ENCODE measurements around the gene KCNK7. TPM values are rescaled to one million over a fixed set of nuclear protein-coding genes. Genes with fewer than 3 reads are reported as not detected.

KCNK7 gene
- total and polyA plus RNA-seq, 2 experiments from 2014 or later: 0.60 TPM; not detected in 1

GRCh38 chr11:65581928-65582327 is 13.7 kb downstream of the KCNK7 start:
- Histone ChIP-seq H3K4me1 (ENCODE audit: insufficient read depth) (no peaks in the 10 kb centered on the region; the same call in 1 of the 2 replicates), H3K9me2 (ENCODE audit: insufficient read depth) (no peaks in the 10 kb centered on the region), H4K20me1 (replicated peaks; ENCODE audit: insufficient read depth) (no peaks in the 10 kb centered on the region), H3K27ac (ENCODE audit: low read depth) (no peak overlapping the region), H3K27me3 (ENCODE audit: insufficient read depth) (peaks cover 66% of the 10 kb centered on the region), H3F3A (replicated peaks; ENCODE audit: low read depth) (peaks cover 10% of the 10 kb centered on the region), H3K79me2 (replicated peaks; ENCODE audit: insufficient read depth) (no peaks in the 10 kb centered on the region), H3K4me2 (no peak overlapping the region), H3K36me3 (ENCODE audit: insufficient read depth) (no peaks in the 10 kb centered on the region), H3K4me3 (no peak overlapping the region), H2AFZ (no peak overlapping the region)
- no peaks in the 10 kb centered on the region for H3K9me3 Mint-ChIP-seq
- TF ChIP-seq EZH2phosphoT487 (IDR thresholded peaks at IDR 0.05; ENCODE audit: unreplicated experiment): no peak
- TF ChIP-seq JUNB (IDR thresholded peaks at IDR 0.05; ENCODE audit: unreplicated experiment): no peak
- TF ChIP-seq ZNF114 (CRISPR knock-in tag; IDR thresholded peaks at IDR 0.05): no peak
- TF ChIP-seq, protein P1, sequence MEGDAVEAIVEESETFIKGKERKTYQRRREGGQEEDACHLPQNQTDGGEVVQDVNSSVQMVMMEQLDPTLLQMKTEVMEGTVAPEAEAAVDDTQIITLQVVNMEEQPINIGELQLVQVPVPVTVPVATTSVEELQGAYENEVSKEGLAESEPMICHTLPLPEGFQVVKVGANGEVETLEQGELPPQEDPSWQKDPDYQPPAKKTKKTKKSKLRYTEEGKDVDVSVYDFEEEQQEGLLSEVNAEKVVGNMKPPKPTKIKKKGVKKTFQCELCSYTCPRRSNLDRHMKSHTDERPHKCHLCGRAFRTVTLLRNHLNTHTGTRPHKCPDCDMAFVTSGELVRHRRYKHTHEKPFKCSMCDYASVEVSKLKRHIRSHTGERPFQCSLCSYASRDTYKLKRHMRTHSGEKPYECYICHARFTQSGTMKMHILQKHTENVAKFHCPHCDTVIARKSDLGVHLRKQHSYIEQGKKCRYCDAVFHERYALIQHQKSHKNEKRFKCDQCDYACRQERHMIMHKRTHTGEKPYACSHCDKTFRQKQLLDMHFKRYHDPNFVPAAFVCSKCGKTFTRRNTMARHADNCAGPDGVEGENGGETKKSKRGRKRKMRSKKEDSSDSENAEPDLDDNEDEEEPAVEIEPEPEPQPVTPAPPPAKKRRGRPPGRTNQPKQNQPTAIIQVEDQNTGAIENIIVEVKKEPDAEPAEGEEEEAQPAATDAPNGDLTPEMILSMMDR (conservative IDR thresholded peaks at IDR 0.05; ENCODE audit: low read depth in 2 of 2): no peak
- no peak for TF ChIP-seq POLR2AphosphoS5 (IDR thresholded peaks at IDR 0.05; ENCODE audit: low read depth)
- TF ChIP-seq STAT1 (IDR thresholded peaks at IDR 0.05; ENCODE audit: unreplicated experiment): no peak
- no peak for TF ChIP-seq CREB1 (CRISPR knock-in tag; IDR thresholded peaks at IDR 0.05; ENCODE audit: low read depth)
- TF ChIP-seq, protein P2, sequence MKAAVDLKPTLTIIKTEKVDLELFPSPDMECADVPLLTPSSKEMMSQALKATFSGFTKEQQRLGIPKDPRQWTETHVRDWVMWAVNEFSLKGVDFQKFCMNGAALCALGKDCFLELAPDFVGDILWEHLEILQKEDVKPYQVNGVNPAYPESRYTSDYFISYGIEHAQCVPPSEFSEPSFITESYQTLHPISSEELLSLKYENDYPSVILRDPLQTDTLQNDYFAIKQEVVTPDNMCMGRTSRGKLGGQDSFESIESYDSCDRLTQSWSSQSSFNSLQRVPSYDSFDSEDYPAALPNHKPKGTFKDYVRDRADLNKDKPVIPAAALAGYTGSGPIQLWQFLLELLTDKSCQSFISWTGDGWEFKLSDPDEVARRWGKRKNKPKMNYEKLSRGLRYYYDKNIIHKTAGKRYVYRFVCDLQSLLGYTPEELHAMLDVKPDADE (IDR thresholded peaks at IDR 0.05): no peak
- no peak for TF ChIP-seq ZNF331 (CRISPR knock-in tag; IDR thresholded peaks at IDR 0.05; ENCODE audit: low read depth)
- TF ChIP-seq, protein P3, sequence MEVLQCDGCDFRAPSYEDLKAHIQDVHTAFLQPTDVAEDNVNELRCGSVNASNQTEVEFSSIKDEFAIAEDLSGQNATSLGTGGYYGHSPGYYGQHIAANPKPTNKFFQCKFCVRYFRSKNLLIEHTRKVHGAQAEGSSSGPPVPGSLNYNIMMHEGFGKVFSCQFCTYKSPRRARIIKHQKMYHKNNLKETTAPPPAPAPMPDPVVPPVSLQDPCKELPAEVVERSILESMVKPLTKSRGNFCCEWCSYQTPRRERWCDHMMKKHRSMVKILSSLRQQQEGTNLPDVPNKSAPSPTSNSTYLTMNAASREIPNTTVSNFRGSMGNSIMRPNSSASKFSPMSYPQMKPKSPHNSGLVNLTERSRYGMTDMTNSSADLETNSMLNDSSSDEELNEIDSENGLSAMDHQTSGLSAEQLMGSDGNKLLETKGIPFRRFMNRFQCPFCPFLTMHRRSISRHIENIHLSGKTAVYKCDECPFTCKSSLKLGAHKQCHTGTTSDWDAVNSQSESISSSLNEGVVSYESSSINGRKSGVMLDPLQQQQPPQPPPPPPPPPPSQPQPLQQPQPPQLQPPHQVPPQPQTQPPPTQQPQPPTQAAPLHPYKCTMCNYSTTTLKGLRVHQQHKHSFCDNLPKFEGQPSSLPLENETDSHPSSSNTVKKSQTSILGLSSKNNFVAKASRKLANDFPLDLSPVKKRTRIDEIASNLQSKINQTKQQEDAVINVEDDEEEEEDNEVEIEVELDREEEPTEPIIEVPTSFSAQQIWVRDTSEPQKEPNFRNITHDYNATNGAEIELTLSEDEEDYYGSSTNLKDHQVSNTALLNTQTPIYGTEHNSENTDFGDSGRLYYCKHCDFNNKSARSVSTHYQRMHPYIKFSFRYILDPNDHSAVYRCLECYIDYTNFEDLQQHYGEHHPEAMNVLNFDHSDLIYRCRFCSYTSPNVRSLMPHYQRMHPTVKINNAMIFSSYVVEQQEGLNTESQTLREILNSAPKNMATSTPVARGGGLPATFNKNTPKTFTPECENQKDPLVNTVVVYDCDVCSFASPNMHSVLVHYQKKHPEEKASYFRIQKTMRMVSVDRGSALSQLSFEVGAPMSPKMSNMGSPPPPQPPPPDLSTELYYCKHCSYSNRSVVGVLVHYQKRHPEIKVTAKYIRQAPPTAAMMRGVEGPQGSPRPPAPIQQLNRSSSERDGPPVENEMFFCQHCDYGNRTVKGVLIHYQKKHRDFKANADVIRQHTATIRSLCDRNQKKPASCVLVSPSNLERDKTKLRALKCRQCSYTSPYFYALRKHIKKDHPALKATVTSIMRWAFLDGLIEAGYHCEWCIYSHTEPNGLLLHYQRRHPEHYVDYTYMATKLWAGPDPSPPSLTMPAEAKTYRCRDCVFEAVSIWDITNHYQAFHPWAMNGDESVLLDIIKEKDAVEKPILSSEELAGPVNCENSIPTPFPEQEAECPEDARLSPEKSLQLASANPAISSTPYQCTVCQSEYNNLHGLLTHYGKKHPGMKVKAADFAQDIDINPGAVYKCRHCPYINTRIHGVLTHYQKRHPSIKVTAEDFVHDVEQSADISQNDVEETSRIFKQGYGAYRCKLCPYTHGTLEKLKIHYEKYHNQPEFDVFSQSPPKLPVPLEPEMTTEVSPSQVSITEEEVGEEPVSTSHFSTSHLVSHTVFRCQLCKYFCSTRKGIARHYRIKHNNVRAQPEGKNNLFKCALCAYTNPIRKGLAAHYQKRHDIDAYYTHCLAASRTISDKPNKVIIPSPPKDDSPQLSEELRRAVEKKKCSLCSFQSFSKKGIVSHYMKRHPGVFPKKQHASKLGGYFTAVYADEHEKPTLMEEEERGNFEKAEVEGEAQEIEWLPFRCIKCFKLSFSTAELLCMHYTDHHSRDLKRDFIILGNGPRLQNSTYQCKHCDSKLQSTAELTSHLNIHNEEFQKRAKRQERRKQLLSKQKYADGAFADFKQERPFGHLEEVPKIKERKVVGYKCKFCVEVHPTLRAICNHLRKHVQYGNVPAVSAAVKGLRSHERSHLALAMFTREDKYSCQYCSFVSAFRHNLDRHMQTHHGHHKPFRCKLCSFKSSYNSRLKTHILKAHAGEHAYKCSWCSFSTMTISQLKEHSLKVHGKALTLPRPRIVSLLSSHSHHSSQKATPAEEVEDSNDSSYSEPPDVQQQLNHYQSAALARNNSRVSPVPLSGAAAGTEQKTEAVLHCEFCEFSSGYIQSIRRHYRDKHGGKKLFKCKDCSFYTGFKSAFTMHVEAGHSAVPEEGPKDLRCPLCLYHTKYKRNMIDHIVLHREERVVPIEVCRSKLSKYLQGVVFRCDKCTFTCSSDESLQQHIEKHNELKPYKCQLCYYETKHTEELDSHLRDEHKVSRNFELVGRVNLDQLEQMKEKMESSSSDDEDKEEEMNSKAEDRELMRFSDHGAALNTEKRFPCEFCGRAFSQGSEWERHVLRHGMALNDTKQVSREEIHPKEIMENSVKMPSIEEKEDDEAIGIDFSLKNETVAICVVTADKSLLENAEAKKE (CRISPR knock-in tag; IDR thresholded peaks at IDR 0.05): no peak
- TF ChIP-seq EZH2 (IDR thresholded peaks at IDR 0.05; ENCODE audit: low read depth, unreplicated experiment): no peak
- no peak for TF ChIP-seq REST (IDR thresholded peaks at IDR 0.05; ENCODE audit: unreplicated experiment)
- TF ChIP-seq NANOG (IDR thresholded peaks at IDR 0.05; ENCODE audit: borderline replicate concordance): no peak
- ATAC-seq (no peak), DNase-seq (ENCODE audit: low spot score) (no peak)
- peaks cover 59% of the 10 kb centered on the region for H3K27me3 Mint-ChIP-seq (ENCODE audit: insufficient read depth, low read depth, poor library complexity)
- H3K4me1 Mint-ChIP-seq: peaks cover 12% of the 10 kb centered on the region
- no peak overlapping the region for H3K27ac Mint-ChIP-seq
- no peak overlapping the region for H3K4me3 Mint-ChIP-seq
- H3K36me3 Mint-ChIP-seq (ENCODE audit: low read depth): no peaks in the 10 kb centered on the region

Data from GM23338 (cell line).